ENCODE results near the gene GON4L.

DNA sequence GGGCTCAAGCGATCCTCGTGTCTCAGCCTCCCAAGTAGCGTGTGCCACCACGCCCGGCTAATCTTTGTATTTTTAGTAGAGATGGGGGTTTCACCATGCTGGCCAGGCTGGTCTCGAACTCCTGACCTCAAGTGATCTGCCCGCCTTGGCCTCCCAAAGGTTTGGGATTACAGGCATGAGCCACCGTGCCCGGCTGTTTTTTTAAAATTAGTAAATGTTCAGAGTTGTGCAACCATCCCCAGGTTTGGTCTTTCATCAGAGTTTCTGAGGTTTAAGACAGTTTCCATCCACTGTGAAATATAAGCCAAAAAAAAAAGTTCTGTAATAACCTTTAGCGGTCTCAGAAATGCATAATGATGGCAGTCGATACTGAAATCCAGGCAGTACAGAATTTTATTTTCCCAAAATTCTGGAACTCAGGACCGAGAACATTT lies 1.8 kb upstream of the GON4L start:
- TF ChIP-seq, protein P1, sequence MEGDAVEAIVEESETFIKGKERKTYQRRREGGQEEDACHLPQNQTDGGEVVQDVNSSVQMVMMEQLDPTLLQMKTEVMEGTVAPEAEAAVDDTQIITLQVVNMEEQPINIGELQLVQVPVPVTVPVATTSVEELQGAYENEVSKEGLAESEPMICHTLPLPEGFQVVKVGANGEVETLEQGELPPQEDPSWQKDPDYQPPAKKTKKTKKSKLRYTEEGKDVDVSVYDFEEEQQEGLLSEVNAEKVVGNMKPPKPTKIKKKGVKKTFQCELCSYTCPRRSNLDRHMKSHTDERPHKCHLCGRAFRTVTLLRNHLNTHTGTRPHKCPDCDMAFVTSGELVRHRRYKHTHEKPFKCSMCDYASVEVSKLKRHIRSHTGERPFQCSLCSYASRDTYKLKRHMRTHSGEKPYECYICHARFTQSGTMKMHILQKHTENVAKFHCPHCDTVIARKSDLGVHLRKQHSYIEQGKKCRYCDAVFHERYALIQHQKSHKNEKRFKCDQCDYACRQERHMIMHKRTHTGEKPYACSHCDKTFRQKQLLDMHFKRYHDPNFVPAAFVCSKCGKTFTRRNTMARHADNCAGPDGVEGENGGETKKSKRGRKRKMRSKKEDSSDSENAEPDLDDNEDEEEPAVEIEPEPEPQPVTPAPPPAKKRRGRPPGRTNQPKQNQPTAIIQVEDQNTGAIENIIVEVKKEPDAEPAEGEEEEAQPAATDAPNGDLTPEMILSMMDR (IDR thresholded peaks at IDR 0.05) = no peak
- TF ChIP-seq POLR2A (IDR thresholded peaks at IDR 0.05) = no peak

Data from thyroid gland (tissue), 4 donors.